Measurements from ENCODE around the gene COL11A2. TPM values are rescaled to one million over a fixed set of nuclear protein-coding genes. Genes with fewer than 3 reads are reported as not detected.

COL11A2 gene
- total RNA-seq, 1 donor from 2014 or later: 1.2 TPM

DNA sequence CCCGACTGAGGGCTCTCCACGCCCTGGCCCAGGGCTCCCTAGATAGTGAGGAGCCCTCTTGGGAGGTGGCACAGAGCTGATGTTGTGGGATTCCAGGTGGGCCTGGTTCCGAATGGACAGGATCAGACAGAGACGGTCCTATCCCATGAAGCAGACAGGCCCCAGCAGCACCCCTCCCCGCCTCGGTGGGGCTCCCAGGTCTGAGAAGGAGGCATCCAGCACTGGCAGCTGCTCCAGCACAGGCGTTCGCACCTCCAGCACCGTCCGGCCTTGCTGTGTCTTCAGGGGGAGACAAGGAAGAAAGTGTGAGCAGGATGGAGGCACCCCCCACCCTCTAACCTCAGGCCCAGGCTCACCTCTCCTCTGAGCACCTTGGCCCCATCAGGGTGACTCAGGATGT, 28.7 kb downstream of the COL11A2 start:
- H3K36me3 ChIP-seq: no peaks in the 10 kb centered on the region
- H3K4me1 ChIP-seq: peaks cover 13% of the 10 kb centered on the region
- ATAC-seq (no peak), DNase-seq (no peak)
- H3K27me3 ChIP-seq: no peaks in the 10 kb centered on the region
- TF ChIP-seq CTCF (IDR thresholded peaks at IDR 0.05): no peak
- H3K9me3 ChIP-seq: no peaks in the 10 kb centered on the region
- no peak overlapping the region for H3K4me3 ChIP-seq
- no peak overlapping the region for H3K27ac ChIP-seq
- intact Hi-C loops (cut with DNase I): loop anchor here (10.0 kb wide), 1 partner anchor 81 kb away; no protein-coding TSS in a partner anchor

DNA sequence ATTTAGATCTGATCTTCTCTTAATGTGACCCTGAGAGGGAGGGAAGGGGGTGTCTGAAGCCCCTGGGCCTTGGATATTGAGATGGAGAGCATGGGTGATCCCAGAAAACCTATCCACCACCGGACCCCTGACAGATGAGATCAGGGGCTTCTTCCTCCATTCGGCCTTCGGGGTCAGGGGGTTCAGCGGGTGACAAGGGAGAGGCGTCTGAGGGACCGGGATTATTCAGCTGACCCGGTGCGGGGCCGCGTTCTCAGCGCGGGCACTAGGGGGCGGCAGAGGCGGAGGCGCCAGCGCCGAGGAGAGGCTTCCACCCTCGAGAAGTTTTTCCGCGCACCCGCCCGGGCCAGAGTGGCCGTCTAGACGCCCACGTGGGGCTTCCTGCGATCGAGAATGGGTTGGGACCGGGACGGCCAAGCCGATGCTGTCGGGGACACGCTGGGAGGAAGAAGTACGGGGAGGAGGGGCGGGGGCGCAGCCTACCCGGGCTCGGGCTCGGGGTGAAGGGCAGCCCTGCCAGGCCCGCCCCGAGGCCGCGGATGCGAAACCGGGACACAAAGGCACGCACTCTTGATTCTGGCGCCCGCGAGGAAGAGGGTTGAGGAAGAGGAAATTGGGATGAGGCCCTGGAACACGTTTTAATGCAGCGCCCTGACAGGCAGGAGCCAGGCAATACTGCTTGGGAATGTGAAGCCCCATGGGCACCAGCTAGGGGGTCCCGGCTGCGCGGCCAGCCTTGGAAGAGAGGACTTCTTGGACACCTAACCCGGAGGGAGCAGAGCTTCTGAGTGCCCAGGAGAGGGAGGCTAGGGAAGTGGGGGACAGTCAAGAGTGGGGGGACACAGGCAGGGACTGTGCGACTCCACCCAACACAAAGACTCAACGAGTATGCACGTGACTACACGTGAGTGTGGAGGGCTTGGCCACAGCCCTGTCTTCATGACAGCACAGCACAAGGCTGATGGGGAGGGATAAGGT, 30.6 kb downstream of the COL11A2 start:
- H3K36me3 ChIP-seq: no peaks in the 10 kb centered on the region
- peak; percentile 93 for DNase-seq
- intact Hi-C loops (cut with DNase I): loop anchor here (10.0 kb wide), 1 partner anchor 83 kb away; no protein-coding TSS in a partner anchor

DNA sequence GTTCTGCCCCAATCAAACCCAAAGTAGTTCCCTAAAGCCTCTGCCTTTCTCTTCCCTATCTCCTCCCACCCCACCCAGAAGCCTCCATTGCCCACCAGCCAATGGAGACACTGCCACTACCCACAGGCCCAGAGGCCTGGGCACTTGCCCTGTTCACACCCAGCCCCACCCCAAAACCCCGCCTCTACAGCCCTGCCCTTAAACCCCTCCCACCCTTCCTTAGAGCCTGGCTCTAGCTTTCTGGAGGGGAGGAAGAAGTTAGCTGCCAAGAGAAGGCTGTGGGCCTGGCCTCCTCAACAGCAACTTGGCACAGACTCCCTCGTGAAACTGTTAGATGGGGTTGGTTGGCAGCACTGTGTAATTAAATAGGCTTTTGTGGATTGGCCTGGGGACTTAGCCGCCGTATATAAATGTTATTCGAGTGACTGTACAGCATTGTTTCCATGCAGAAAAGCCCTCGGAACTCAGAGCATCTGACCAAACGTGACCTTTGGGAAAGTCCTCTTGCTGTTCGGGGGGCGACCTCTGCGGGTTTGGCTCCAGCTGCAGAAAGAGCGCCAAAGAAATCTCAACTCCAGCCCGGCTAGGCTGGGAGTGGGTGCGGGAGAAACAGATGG, 31.4 kb downstream of the COL11A2 start:
- H3K4me1 ChIP-seq: peaks cover 13% of the 10 kb centered on the region
- ATAC-seq: peak; percentile 77
- DNase-seq: peak; percentile 82
- H3K27me3 ChIP-seq: no peaks in the 10 kb centered on the region
- no peak overlapping the region for H3K27ac ChIP-seq
- H3K4me3 ChIP-seq: no peak overlapping the region
- no peaks in the 10 kb centered on the region for H3K9me3 ChIP-seq
- no peak for TF ChIP-seq CTCF (IDR thresholded peaks at IDR 0.05)
- intact Hi-C loops (cut with DNase I): loop anchor here (10.0 kb wide), 1 partner anchor 84 kb away; no protein-coding TSS in a partner anchor
- H3K36me3 ChIP-seq: no peaks in the 10 kb centered on the region

More for the DNA sequence above, 30.6 kb downstream of the COL11A2 start:
- H3K4me1 ChIP-seq: peaks cover 13% of the 10 kb centered on the region
- no peak overlapping the region for H3K27ac ChIP-seq
- no peaks in the 10 kb centered on the region for H3K9me3 ChIP-seq
- no peaks in the 10 kb centered on the region for H3K27me3 ChIP-seq
- peak; percentile 95 for ATAC-seq
- peak overlapping the region; percentile 56 for H3K4me3 ChIP-seq
- TF ChIP-seq CTCF (IDR thresholded peaks at IDR 0.05): peak; percentile 93

DNA sequence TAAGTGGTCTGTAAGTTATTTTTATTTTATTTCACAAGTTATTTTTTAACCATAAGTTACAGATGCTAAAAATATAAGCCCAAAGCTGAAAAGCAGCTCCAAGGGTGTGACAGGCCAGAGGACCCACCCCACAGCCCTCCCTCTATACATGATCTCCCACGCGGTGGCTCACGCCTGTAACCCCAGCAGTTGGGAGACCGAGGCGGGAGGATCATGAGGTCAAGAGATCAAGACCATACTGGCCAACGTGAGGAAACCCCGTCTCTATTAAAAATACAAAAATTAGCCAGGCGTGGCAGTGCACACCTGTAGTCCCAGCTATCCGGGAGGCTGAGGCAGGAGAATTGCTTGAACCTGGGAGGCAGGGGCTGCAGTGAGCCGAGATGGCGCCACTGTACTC, 32.2 kb downstream of the COL11A2 start:
- no peak overlapping the region for H3K4me3 ChIP-seq
- ATAC-seq (no peak), DNase-seq (no peak)
- no peak for TF ChIP-seq CTCF (IDR thresholded peaks at IDR 0.05)
- no peaks in the 10 kb centered on the region for H3K27me3 ChIP-seq
- no peak overlapping the region for H3K27ac ChIP-seq
- H3K36me3 ChIP-seq: no peaks in the 10 kb centered on the region
- peaks cover 13% of the 10 kb centered on the region for H3K4me1 ChIP-seq
- intact Hi-C loops (cut with DNase I): loop anchor here (10.0 kb wide), 1 partner anchor 85 kb away; no protein-coding TSS in a partner anchor
- no peaks in the 10 kb centered on the region for H3K9me3 ChIP-seq

DNA sequence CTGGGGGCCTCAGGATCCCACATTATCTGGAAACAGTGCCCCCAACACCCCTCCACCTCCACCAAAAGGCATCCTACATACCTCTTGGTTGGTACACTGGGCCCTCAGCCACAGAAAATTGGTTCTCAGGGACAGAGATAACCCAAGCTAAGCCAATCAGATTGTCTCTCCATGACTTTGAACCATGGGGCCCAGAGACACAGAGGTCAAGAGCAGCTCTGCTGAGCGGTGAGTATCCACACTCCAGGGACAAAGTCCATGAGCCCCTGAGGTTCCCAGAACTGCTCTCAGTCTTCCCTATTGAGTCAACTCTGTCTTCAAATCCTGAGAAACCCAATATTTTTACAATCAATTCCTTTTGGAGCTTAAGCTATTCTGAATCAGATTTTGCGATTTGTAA, 35.3 kb downstream of the COL11A2 start:
- no peak for DNase-seq
- Histone ChIP-seq H3K27ac (no peak overlapping the region), H3K36me3 (no peaks in the 10 kb centered on the region), H3K9me3 (peaks cover 8% of the 10 kb centered on the region), H3K27me3 (no peaks in the 10 kb centered on the region), H3K4me1 (peaks cover 13% of the 10 kb centered on the region), H3K4me3 (no peak overlapping the region)
- ATAC-seq: no peak
- no peak for TF ChIP-seq CTCF (IDR thresholded peaks at IDR 0.05)
- intact Hi-C loops (cut with DNase I): no loop called here

Measured in upper lobe of right lung (tissue), 1 donor.